HG02798 (cell line): ENCODE data around the gene HMGXB3.

Source experiments
- ATAC-seq: cut with Tn5 transposase; IDR thresholded peaks from one replicate; pipeline ENCODE4 v1.9.1; 2021; ENCODE audit warnings: mild to moderate bottlenecking; ENCODE audit not compliant: unreplicated experiment, poor library complexity

Gene HMGXB3

GRCh38 chr5:149979896-149980295 lies 20.6 kb upstream of the HMGXB3 start:
- no peak for ATAC-seq

DNA sequence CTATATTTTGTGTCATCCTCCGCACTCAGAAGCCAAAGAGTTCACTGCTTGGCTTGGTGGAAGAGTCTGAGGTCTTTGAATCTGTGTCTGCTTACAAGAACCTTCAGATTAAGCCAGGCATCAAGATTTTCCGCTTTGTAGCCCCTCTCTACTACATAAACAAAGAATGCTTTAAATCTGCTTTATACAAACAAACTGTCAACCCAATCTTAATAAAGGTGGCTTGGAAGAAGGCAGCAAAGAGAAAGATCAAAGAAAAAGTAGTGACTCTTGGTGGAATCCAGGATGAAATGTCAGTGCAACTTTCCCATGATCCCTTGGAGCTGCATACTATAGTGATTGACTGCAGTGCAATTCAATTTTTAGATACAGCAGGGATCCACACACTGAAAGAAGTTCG lies 19.3 kb upstream of the HMGXB3 start:
- ATAC-seq: no peak

DNA sequence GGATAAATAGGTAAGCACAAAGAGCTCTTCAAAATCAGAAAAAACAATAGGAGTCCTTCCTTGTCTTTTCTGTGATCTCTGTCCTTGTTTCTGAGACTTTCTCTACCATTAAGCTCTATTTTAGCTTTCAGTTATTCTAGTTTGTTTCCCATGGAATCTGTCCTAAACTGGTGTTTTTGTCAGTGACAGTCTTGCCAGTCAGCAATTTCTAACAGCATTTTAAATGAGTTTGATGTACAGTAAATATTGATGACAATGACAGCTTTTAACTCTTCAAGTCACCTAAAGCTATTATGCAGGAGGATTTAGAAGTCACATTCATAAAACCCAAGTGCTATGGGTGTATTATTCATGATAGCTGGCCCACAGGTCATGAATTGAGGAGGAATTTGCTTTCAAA lies 18.0 kb upstream of the HMGXB3 start:
- ATAC-seq: no peak

- ATAC-seq: no peak
These were observed 12.4 kb upstream of the HMGXB3 start for GRCh38 chr5:149988126-149988525.

- peak; percentile 80 for ATAC-seq
These were observed 9.8 kb upstream of the HMGXB3 start for GRCh38 chr5:149990518-149991376.

- ATAC-seq: no peak
These were observed 7.1 kb upstream of the HMGXB3 start for GRCh38 chr5:149993471-149993870.

- ATAC-seq: no peak
These were observed 4.9 kb upstream of the HMGXB3 start for GRCh38 chr5:149995385-149996204.

- no peak for ATAC-seq
These were observed 4.2 kb upstream of the HMGXB3 start for GRCh38 chr5:149996205-149996890.

DNA sequence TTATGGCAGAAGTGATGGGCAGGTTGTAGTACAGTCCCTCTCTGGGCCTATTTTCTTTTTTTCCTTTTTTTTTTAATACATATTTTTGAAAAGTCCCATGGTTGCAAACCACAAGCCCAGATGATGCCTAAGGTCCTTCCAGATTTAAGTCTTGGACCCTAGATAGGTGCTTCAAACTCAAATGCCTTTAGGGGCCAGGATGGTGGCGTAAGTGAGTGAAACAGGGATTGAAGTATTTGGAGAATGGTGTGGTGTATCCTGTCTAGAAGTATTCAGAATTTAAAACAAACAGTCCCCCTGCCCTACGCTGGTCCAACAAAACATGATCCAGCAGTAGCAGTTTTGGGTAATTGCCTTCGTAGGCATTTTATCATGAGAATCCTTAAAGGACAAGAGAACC lies 2.3 kb upstream of the HMGXB3 start:
- no peak for ATAC-seq

GRCh38 chr5:149999359-149999758 lies 1.2 kb upstream of the HMGXB3 start:
- no peak for ATAC-seq

GRCh38 chr5:149999866-150000255 lies 678 bp upstream of the HMGXB3 start:
- no peak for ATAC-seq

DNA sequence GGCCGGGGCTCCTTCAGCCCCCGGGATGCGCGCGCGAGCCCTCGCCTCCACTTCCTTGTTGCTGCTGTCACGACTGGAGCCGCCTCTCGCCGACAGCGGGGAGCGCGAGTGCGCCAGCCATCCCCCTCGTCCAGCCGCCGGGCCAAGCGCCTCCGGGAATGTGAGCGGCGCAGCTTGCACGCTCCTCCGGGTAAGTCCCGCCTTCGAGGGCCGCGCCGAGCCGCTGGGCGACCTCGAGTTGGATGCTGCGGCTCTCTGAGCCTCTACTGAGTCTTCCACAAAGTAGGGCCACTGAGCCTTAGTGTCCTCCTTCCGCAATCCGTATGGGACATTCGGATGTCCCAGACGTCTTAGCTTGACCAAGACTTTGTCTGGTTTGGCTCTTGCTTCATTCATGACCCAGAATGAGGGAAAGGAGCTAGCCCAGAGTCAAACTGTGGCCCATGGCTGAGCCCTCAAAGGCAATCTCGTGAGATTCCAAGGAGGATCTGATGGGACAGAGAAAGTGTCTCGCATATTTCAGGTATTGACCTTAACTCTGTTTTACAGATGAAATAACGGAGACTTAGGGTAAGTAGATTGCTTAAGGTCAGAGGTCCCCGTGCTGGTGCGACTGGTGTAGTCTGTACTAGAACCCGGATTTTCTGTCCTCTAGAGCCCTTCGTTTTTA lies 586 bp downstream of the HMGXB3 start:
- ATAC-seq: peak; percentile 1

GRCh38 chr5:150001660-150002486 lies 1.3 kb downstream of the HMGXB3 start:
- peak; percentile 57 for ATAC-seq

DNA sequence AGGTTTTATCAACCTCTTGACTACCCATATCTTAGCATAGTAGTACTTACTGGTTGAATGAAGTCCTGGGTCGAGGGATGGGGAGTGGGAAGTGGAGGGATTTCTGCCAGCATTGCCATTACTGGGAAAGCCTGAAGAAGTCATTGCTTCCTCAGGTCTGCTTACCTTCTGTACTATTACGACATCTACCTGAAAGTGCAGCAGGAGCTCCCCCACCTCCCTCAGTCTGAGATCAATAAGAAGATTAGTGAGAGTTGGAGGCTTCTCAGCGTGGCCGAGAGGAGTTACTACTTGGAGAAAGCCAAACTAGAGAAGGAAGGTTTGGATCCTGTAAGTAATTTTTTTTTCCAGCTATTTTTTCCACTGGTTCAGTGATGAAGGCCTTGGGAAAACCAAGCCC lies 5.8 kb downstream of the HMGXB3 start:
- ATAC-seq: no peak

GRCh38 chr5:150007050-150007449 lies 6.5 kb downstream of the HMGXB3 start:
- no peak for ATAC-seq

DNA sequence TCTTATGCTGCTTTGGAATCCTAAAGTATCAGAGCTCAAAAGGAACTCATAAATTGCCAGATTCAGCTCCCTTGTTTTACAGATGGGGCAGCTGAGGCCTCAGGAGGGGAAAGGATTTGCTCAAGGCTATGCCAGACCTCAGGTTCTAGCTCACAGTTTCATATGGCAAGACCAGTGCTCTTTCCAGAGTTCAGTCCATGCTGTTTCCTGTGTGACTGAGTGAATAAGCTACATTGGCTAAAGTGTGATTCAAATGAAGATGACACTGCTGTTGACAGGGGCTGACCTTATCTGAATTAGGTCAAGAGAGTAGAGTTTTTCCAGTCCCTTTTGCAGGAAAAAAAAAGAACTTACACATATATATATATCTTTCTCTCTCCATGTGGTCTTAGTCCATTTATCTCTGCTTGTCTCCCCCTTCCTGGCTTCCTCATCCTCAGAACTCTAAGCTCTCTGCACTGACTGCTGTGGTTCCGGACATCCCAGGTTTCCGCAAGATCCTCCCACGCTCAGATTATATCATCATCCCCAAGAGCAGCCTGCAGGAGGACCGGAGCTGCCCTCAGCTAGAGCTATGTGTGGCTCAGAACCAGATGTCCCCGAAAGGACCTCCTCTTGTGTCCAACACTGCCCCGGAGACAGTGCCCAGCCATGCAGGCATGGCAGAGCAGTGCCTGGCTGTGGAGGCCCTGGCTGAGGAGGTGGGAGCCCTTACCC lies 9.3 kb downstream of the HMGXB3 start:
- no peak for ATAC-seq

- no peak for ATAC-seq
These were observed 13.4 kb downstream of the HMGXB3 start for GRCh38 chr5:150013931-150014330.

DNA sequence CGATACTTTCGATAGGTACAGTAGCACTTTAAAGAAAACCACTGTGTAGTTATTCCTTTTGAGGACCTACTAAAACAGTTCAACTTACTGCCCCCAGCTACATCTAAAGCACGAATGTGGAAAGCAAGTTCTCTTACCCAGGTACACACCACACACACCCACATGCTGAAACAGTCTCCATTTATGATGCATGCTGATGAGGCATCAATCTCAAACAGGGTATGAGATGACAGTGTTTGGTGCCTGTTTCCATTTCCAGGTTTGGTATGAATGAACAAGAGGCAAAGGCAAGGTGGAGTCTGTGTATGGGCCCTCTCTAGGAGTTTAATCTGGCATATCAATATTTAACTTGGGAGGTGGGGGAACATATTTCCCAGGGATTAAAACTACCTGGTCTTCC lies 13.9 kb downstream of the HMGXB3 start:
- ATAC-seq: no peak

GRCh38 chr5:150015415-150015814 lies 14.9 kb downstream of the HMGXB3 start:
- ATAC-seq: no peak
